Urinary bladder (tissue), 4 donors: ENCODE data around the gene NCK2. TPM values are rescaled to one million over a fixed set of nuclear protein-coding genes. Genes with fewer than 3 reads are reported as not detected.

ENCODE experiments used
- DNase-seq: peaks from one replicate; pipeline ENCODE4 v3.0.0-alpha.2; 2015; ENCODE audit errors: extremely low spot score
- H3K27ac ChIP-seq: one replicate; pipeline ENCODE4 v1.5.1; 2013; ENCODE audit warnings: low read depth, mild to moderate bottlenecking, moderate library complexity
- H3K36me3 ChIP-seq: one replicate; pipeline ENCODE4 v1.6.1; 2013; ENCODE audit warnings: mild to moderate bottlenecking, moderate library complexity; ENCODE audit not compliant: insufficient read depth
- H3K4me1 ChIP-seq: one replicate; pipeline ENCODE4 v1.6.1; 2013; ENCODE audit warnings: mild to moderate bottlenecking, moderate library complexity; ENCODE audit not compliant: insufficient read depth
- H3K4me3 ChIP-seq: one replicate; pipeline ENCODE4 v1.5.1; 2013; ENCODE audit warnings: low read depth, low read length
- WGBS: extraction: QIAGEN DNeasy Blood & Tissue Kit; methylation state at CpG from one replicate; pipeline ENCODE4 v1.1.7; 2013; 5-methylcytosine and 5-hydroxymethylcytosine counted together
- polyA plus RNA-seq: library from polyadenylated mRNA; stranded (reverse); fragments of 200-250 nt; gene quantifications from one replicate; pipeline ENCODE4 v1.2.3, GENCODE V29; 2013
- total RNA-seq: library from RNA; depleted of rRNA; stranded (reverse); fragments of >200 nt; gene quantifications from one replicate; pipeline ENCODE4 v1.2.3, GENCODE V29; 2014
- donor health status: healthy with polysubstance abuse.
- donor health status: healthy.

NCK2 gene
- total and polyA plus RNA-seq, 2 donors: 31.5 to 64.8 TPM

- no peak overlapping the region for H3K27ac ChIP-seq
- WGBS: 75% methylated on average over 13 of the region's 13 CpGs
- H3K36me3 ChIP-seq: no peaks in the 10 kb centered on the region
- no peak for DNase-seq
- no peaks in the 10 kb centered on the region for H3K4me1 ChIP-seq
- H3K4me3 ChIP-seq: no peak overlapping the region
These were observed 56.4 kb downstream of the NCK2 start for GRCh38 chr2:105800953-105801635.

DNA sequence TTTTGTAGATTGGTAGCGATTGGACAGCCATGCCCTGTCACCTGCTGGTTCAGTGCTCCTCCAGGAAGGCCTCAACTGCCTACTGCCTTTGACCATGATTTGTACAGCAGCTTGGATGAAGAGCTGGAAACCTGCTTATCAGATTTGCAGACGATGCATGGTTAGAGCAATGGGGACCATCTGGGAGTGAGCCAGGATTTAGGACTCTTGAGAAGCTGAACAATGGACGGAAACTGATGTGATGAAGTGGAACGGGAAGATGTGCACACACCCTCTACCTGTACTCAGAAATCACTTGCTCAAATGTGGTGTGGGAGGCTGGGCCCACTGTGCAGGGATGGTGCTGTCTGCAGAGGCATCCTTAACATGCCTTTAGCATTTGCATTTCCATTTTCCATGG lies 57.2 kb downstream of the NCK2 start:
- no peaks in the 10 kb centered on the region for H3K36me3 ChIP-seq
- whole genome bisulfite sequencing: 85% methylated on average over 4 of the region's 4 CpGs
- H3K4me3 ChIP-seq: no peak overlapping the region
- no peak overlapping the region for H3K27ac ChIP-seq
- DNase-seq: no peak
- no peaks in the 10 kb centered on the region for H3K4me1 ChIP-seq

GRCh38 chr2:105802587-105802986 lies 57.9 kb downstream of the NCK2 start:
- Histone ChIP-seq H3K36me3 (no peaks in the 10 kb centered on the region), H3K4me1 (no peaks in the 10 kb centered on the region), H3K4me3 (no peak overlapping the region), H3K27ac (no peak overlapping the region)
- DNase-seq: no peak
- WGBS: 76% methylated on average over 7 of the region's 7 CpGs

GRCh38 chr2:105803337-105803736 lies 58.6 kb downstream of the NCK2 start:
- Histone ChIP-seq H3K4me1 (no peaks in the 10 kb centered on the region), H3K36me3 (no peaks in the 10 kb centered on the region), H3K27ac (no peak overlapping the region), H3K4me3 (no peak overlapping the region)
- 87% methylated on average over 3 of the region's 3 CpGs for WGBS
- DNase-seq: no peak

GRCh38 chr2:105803773-105804172 lies 59.1 kb downstream of the NCK2 start:
- Histone ChIP-seq H3K36me3 (no peaks in the 10 kb centered on the region), H3K4me1 (no peaks in the 10 kb centered on the region), H3K27ac (no peak overlapping the region), H3K4me3 (no peak overlapping the region)
- 82% methylated on average over 4 of the region's 4 CpGs for WGBS
- DNase-seq: no peak

DNA sequence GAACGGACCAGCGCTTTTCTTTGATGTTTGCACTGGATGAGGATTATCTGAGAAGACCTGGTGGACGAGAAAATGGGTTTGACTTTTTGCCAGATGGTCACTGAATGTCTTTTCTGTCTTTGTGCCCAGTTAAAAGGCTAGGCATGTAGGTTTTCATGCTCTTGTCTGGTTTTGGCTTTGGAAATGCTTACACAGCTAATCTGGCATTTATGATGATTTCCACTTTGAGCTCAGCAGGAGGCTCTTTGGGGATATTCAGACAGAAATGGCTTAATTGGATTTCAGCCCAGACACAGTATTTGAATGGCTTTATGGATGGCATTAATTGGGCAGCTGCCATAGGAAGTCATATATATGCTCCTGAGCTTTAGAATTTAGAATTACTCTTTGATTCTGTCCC lies 59.6 kb downstream of the NCK2 start:
- 53% methylated on average over 3 of the region's 3 CpGs for WGBS

GRCh38 chr2:105806996-105807395 lies 62.3 kb downstream of the NCK2 start:
- H3K4me3 ChIP-seq: no peak overlapping the region
- H3K4me1 ChIP-seq: no peaks in the 10 kb centered on the region
- 91% methylated on average over 8 of the region's 8 CpGs for WGBS
- DNase-seq: no peak
- H3K36me3 ChIP-seq: no peaks in the 10 kb centered on the region
- no peak overlapping the region for H3K27ac ChIP-seq

More for the DNA sequence above, 59.6 kb downstream of the NCK2 start:
- H3K4me1 ChIP-seq: no peaks in the 10 kb centered on the region
- H3K4me3 ChIP-seq: no peak overlapping the region
- H3K36me3 ChIP-seq: no peaks in the 10 kb centered on the region
- no peak overlapping the region for H3K27ac ChIP-seq
- DNase-seq: peak; percentile 37

DNA sequence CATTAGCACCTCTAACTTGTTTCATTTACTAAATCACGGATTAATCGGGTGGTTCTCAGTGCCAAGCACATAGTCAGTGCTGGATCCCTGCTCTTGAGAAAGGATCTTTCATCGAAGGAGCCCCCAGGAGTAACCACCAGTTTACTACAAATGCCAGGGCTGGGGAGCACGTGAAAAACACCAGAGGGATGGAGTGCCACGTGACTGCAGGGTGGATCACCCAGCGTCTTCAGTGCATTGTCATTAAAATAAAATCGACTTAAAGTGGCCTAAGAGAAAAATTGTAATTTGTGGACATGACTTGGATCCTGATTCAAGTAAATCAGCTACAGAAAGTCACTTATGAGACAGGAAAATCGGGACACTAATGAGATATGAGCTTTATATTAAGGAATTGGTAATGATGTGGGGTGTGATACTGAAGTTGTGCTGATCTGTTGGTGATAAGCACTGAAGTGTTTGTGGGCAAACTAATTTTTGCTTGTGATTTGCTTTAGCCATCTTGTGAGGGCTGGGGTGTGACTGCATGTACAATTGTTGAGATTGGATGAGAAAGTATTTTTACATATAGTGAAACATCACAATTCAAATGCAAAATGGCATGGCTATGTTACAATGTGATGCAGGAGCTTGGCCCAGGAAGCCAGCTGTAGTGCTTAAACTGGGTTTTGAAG lies 63.8 kb downstream of the NCK2 start:
- Histone ChIP-seq H3K4me3 (no peak overlapping the region), H3K36me3 (no peaks in the 10 kb centered on the region), H3K27ac (no peak overlapping the region), H3K4me1 (no peaks in the 10 kb centered on the region)
- 89% methylated on average over 8 of the region's 8 CpGs for WGBS
- DNase-seq: no peak

- Histone ChIP-seq H3K4me3 (no peak overlapping the region), H3K27ac (no peak overlapping the region), H3K36me3 (no peaks in the 10 kb centered on the region), H3K4me1 (peaks cover 1% of the 10 kb centered on the region)
- 94% methylated on average over 4 of the region's 4 CpGs for WGBS
- DNase-seq: no peak
These were observed 64.4 kb downstream of the NCK2 start for GRCh38 chr2:105809097-105809473.

GRCh38 chr2:105809723-105810122 lies 65.0 kb downstream of the NCK2 start:
- Histone ChIP-seq H3K4me3 (no peak overlapping the region), H3K36me3 (no peaks in the 10 kb centered on the region), H3K27ac (no peak overlapping the region), H3K4me1 (peaks cover 1% of the 10 kb centered on the region)
- 89% methylated on average over 3 of the region's 3 CpGs for WGBS
- DNase-seq: no peak

GRCh38 chr2:105812180-105813044 lies 67.7 kb downstream of the NCK2 start:
- Histone ChIP-seq H3K4me1 (peaks cover 1% of the 10 kb centered on the region), H3K4me3 (no peak overlapping the region), H3K36me3 (no peaks in the 10 kb centered on the region), H3K27ac (no peak overlapping the region)
- no peak for DNase-seq
- WGBS: 52% methylated on average over 12 of the region's 12 CpGs

DNA sequence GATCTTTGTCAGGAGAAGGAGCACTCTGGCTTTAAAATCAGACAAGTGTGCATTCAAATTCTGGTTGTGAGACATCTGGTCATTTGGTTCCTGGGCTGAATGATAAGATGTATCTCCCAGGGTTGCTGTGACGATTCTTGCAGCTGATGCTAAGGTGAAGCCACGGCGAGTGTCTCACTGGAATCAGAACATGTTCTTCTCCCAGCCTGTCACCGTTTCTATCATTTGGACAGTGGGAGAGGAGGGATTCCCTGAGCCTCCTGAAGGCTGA lies 68.3 kb downstream of the NCK2 start:
- H3K4me3 ChIP-seq: no peak overlapping the region
- no peaks in the 10 kb centered on the region for H3K36me3 ChIP-seq
- H3K4me1 ChIP-seq: peaks cover 1% of the 10 kb centered on the region
- no peak for DNase-seq
- no peak overlapping the region for H3K27ac ChIP-seq
- WGBS: 88% methylated on average over 4 of the region's 4 CpGs

GRCh38 chr2:105813405-105813804 lies 68.7 kb downstream of the NCK2 start:
- DNase-seq: no peak
- Histone ChIP-seq H3K27ac (no peak overlapping the region), H3K36me3 (no peaks in the 10 kb centered on the region), H3K4me1 (peaks cover 1% of the 10 kb centered on the region), H3K4me3 (no peak overlapping the region)
- 85% methylated on average over 5 of the region's 5 CpGs for WGBS
